Choroid plexus epithelial cell (primary cell): ENCODE measurements around the gene PLEKHG4B.

ENCODE experiments used
- DNase-seq: peaks from one replicate; pipeline ENCODE4 v3.0.0-alpha.2; 2010; ENCODE audit warnings: low read depth
- H3K4me3 ChIP-seq: 2 replicates; pipeline ENCODE4 v1.5.1; 2011; ENCODE audit warnings: low read depth, mild to moderate bottlenecking, control low read depth, low read length, moderate library complexity
- CTCF ChIP-seq: conservative IDR thresholded peaks from 2 replicates; pipeline ENCODE4 v1.5.1; 2011; ENCODE audit warnings: low read depth, mild to moderate bottlenecking, control low read depth, inconsistent platforms, low read length, moderate library complexity

PLEKHG4B gene

DNA sequence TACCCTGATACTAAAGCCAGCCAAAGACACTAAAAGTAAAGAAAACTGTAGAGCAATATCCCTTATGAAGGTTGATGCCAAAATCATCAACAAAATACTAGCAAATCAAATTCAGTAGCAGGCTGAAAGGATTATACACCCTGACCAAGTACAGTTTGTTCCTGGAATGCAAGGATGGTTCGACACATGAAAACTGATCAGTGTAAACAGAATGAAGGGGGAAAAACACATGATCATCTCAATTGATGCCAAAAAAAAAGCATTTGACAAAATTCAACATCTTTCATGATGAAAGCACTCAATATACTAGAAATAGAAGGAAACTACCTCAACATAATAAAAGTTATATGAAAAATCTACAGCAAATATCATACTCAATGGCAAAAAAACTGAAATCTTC is 55.8 kb downstream of the PLEKHG4B start:
- DNase-seq = peak; percentile 25
- TF ChIP-seq CTCF = no peak
- no peak overlapping the region for H3K4me3 ChIP-seq

- H3K4me3 ChIP-seq = no peak overlapping the region
- peak; percentile 25 for DNase-seq
- no peak for TF ChIP-seq CTCF
Observed at GRCh38 chr5:149745-150485, 57.9 kb downstream of the PLEKHG4B start.

GRCh38 chr5:150746-151145 is 58.8 kb downstream of the PLEKHG4B start:
- no peak for TF ChIP-seq CTCF
- no peak overlapping the region for H3K4me3 ChIP-seq
- DNase-seq = no peak

- DNase-seq = no peak
- TF ChIP-seq CTCF = no peak
- H3K4me3 ChIP-seq = no peak overlapping the region
Observed at GRCh38 chr5:152077-152476, 60.1 kb downstream of the PLEKHG4B start.

DNA sequence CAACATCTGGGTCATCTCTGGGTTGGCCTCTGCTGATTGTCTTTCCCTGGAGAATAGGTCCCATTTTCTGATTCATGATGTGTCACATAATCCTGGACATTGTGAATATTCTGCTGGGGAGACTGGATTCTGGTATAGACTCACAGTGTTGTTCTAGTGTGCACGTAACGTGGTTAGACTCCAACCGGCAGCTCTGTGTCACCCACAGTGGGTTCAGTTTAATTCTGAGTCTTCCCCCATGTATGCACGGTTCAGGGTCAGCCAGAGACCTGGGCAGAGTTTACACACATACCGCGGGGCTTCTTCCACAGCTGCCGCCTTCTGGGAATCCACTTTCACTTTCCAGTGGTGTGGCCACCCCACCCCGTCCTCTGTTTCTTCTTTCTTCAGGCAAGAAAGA is 61.3 kb downstream of the PLEKHG4B start:
- H3K4me3 ChIP-seq = peak overlapping the region; percentile 37
- no peak for TF ChIP-seq CTCF
- peak; percentile 48 for DNase-seq

- H3K4me3 ChIP-seq = no peak overlapping the region
- DNase-seq = no peak
- TF ChIP-seq CTCF = no peak
Observed at GRCh38 chr5:154236-154635, 62.3 kb downstream of the PLEKHG4B start.

GRCh38 chr5:154826-155225 is 62.9 kb downstream of the PLEKHG4B start:
- H3K4me3 ChIP-seq = no peak overlapping the region
- TF ChIP-seq CTCF = no peak
- DNase-seq = no peak
